Measurements from ENCODE around the gene ZBTB5.

- TF ChIP-seq CTCF (conservative IDR thresholded peaks at IDR 0.05 in 1 of 2, IDR thresholded peaks at IDR 0.05 in 1 of 2; ENCODE audit: low read depth in 1 of 2, low read length in 2 of 2) = no peak
- TF ChIP-seq EZH2 (IDR thresholded peaks at IDR 0.05; ENCODE audit: low read length, missing control alignments) = no peak
Measured at GRCh38 chr9:37508834-37509206, 43.6 kb upstream of the ZBTB5 start.

All from fibroblast of lung (primary cell).